Endothelial cell of umbilical vein (primary cell): ENCODE results near the gene ERI2. TPM values are rescaled to one million over a fixed set of nuclear protein-coding genes. Genes with fewer than 3 reads are reported as not detected.
A peak's percentile ranks its signal among the peaks of the same experiment; 100 is the strongest.

Experiments used
- BruUV-seq: library from RNA; stranded (reverse); fragments of 400-500 nt; replicated peaks from 2 replicates; lab custom pipeline; 2021; lab: Mats Ljungman, UMichigan
- CTCF ChIA-PET: fragments of 300-600, 350-600 bp; sonication (Branson Sonifier 250); formaldehyde crosslinking; loops from one replicate; lab custom pipeline; 2021; ENCODE audit warnings: antibody characterized with exemption, inconsistent platforms; lab: Charles Lee
- POLR2A ChIA-PET: fragments of 300-600, 350-600 bp; sonication (Branson Sonifier 250); formaldehyde crosslinking; loops from one replicate; lab custom pipeline; 2021; ENCODE audit warnings: antibody characterized with exemption, inconsistent platforms; lab: Charles Lee
- DNase-seq: peaks from one replicate; pipeline ENCODE4 v3.0.0-alpha.2; 2011; ENCODE audit warnings: low read depth, low spot score
- FAIRE-seq: peaks from 2 replicates; lab custom pipeline; 2011; peaks lifted over from hg19 to GRCh38; lab: Jason Lieb, UNC
- H2AFZ ChIP-seq: 2 replicates; pipeline ENCODE4 v1.6.0; 2012; ENCODE audit warnings: low read depth, low read length, control low read depth, inconsistent platforms
- H3K27ac ChIP-seq: 2 replicates; pipeline ENCODE4 v1.5.1; 2011; ENCODE audit warnings: low read depth, mild to moderate bottlenecking, control low read depth, low read length, moderate library complexity; ENCODE audit not compliant: insufficient read depth
- H3K27me3 ChIP-seq, 2 experiments: 2 replicates each; pipeline versions ENCODE4 v1.6.0 to v1.6.1; 2011; ENCODE audit warnings: low read length in 2 of 2, mixed read lengths in 1 of 2; ENCODE audit not compliant: control insufficient read depth in 2 of 2, insufficient read depth in 2 of 2
- H3K36me3 ChIP-seq, 2 experiments: 2 replicates in 1 of 2; 3 replicates in 1 of 2; pipeline ENCODE4 v1.5.1; 2011; ENCODE audit warnings: low read length in 2 of 2, mild to moderate bottlenecking in 1 of 2, moderate library complexity in 1 of 2; ENCODE audit not compliant: control insufficient read depth in 2 of 2, insufficient read depth in 2 of 2; ENCODE audit errors: extremely low read depth in 1 of 2
- H3K4me1 ChIP-seq: 3 replicates; pipeline ENCODE4 v1.5.1; 2011; ENCODE audit warnings: mild to moderate bottlenecking, low read length; ENCODE audit not compliant: control insufficient read depth, insufficient read depth; ENCODE audit errors: extremely low read depth
- H3K4me2 ChIP-seq: 2 replicates; pipeline ENCODE4 v1.6.1; 2011; ENCODE audit warnings: low read length, control low read depth, mixed read lengths; ENCODE audit not compliant: insufficient read depth
- H3K4me3 ChIP-seq, 3 experiments: fragments of 200-600 bp in 1 of 3; sonication (generic), shearing (Covaris generic) in 1 of 3; replicated peaks in 1 of 3; 2 replicates each; pipeline ENCODE4 v1.5.1; 2011 to 2016; ENCODE audit warnings: control low read depth in 3 of 3, low read length in 3 of 3, mild to moderate bottlenecking in 2 of 3, inconsistent platforms in 1 of 3, low read depth in 1 of 3, moderate library complexity in 1 of 3; ENCODE audit not compliant: insufficient read depth in 1 of 3
- H3K79me2 ChIP-seq: 2 replicates; pipeline ENCODE4 v1.6.0; 2012; ENCODE audit warnings: low read length, inconsistent platforms; ENCODE audit not compliant: control insufficient read depth, insufficient read depth
- H3K9ac ChIP-seq: replicated peaks from 2 replicates; pipeline ENCODE3; 2011; ENCODE audit warnings: low read length, control low read depth; ENCODE audit not compliant: insufficient read depth; ENCODE audit errors: extremely low read depth
- H3K9me1 ChIP-seq: replicated peaks from 3 replicates; pipeline ENCODE4 v1.6.0; 2011; ENCODE audit warnings: mild to moderate bottlenecking, low read length; ENCODE audit not compliant: control insufficient read depth, insufficient read depth; ENCODE audit errors: extremely low read depth
- H3K9me3 ChIP-seq: replicated peaks from 2 replicates; pipeline ENCODE4 v1.5.1; 2012; ENCODE audit warnings: low read length, inconsistent platforms; ENCODE audit not compliant: control insufficient read depth, insufficient read depth
- H4K20me1 ChIP-seq: replicated peaks from 2 replicates; pipeline ENCODE3; 2011; ENCODE audit warnings: mild to moderate bottlenecking, low read length; ENCODE audit not compliant: control insufficient read depth, insufficient read depth; ENCODE audit errors: extremely low read depth
- CTCF ChIP-seq, 2 donors: IDR thresholded peaks; 1 replicate in 1 of 2; 2 replicates in 1 of 2; pipeline ENCODE4 v1.5.1; 2011; ENCODE audit warnings: low read length in 2 of 2, mild to moderate bottlenecking in 2 of 2, moderate library complexity in 2 of 2, control low read depth in 1 of 2, inconsistent platforms in 1 of 2, low read depth in 1 of 2; ENCODE audit not compliant: insufficient read depth in 1 of 2; ENCODE audit errors: extremely low read depth in 1 of 2
- FOS ChIP-seq: IDR thresholded peaks from 2 replicates; pipeline ENCODE4 v1.6.1; 2011; ENCODE audit warnings: mild to moderate bottlenecking, low read length, moderate library complexity, borderline replicate concordance; ENCODE audit not compliant: insufficient read depth
- GATA2 ChIP-seq: IDR thresholded peaks from 2 replicates; pipeline ENCODE4 v1.7.0; 2011; ENCODE audit warnings: low read depth, mild to moderate bottlenecking, moderate library complexity, mixed read lengths, low read length; ENCODE audit not compliant: insufficient read length, insufficient read depth
- JUN ChIP-seq: IDR thresholded peaks from 2 replicates; pipeline ENCODE4 v1.6.1; 2011; ENCODE audit warnings: borderline replicate concordance, low read depth; ENCODE audit not compliant: insufficient read length, insufficient read depth
- MAX ChIP-seq: IDR thresholded peaks from 2 replicates; pipeline ENCODE4 v1.6.1; 2011; ENCODE audit not compliant: insufficient read depth, insufficient read length
- MYC ChIP-seq: IDR thresholded peaks from one replicate; pipeline ENCODE4 v1.6.1; 2011; ENCODE audit warnings: mild to moderate bottlenecking, low read depth, low read length
- POLR2A ChIP-seq: IDR thresholded peaks from 2 replicates; pipeline ENCODE4 v1.6.1; 2012; ENCODE audit warnings: low read depth, mild to moderate bottlenecking, control low read depth, low read length
- POLR2AphosphoS5 ChIP-seq: IDR thresholded peaks from 2 replicates; pipeline ENCODE4 v1.6.1; 2012; ENCODE audit warnings: low read depth, mild to moderate bottlenecking, control low read depth, low read length, moderate library complexity; ENCODE audit not compliant: insufficient read depth
- dilution Hi-C: fragments of 300-500 bp; cut with MboI; formaldehyde crosslinking; loops from one replicate; pipeline ENCODE4 v1.15.0; 2019; ENCODE audit warnings: low sequenced_read_pairs; ENCODE audit not compliant: extremely low pct_ligation_motif_present
- intact Hi-C: fragments of 100-400 bp; cut with micrococcal nuclease; formaldehyde crosslinking; loops from one replicate; pipeline ENCODE4 v1.10.0; 2022
- polyA plus RNA-seq, 4 experiments: library from polyadenylated mRNA; depleted of rRNA in 3 of 4; stranded (reverse) in 3 of 4; unstranded in 1 of 4; fragments of >200 nt; gene quantifications; 2 replicates each; pipeline versions ENCODE4 v1.2.1 to v1.2.3, GENCODE V29; 2011 to 2012; ENCODE audit warnings: missing spikeins in 1 of 4
- total RNA-seq: library from RNA; stranded (reverse); gene quantifications from 2 replicates; pipeline ENCODE4 v1.2.3, GENCODE V29; 2021

ERI2 gene
- total and polyA plus RNA-seq, 2 donors (not counting 3 experiments of a cell fraction or from before 2014, with no cell fraction given): 6.6 to 8.9 TPM

DNA sequence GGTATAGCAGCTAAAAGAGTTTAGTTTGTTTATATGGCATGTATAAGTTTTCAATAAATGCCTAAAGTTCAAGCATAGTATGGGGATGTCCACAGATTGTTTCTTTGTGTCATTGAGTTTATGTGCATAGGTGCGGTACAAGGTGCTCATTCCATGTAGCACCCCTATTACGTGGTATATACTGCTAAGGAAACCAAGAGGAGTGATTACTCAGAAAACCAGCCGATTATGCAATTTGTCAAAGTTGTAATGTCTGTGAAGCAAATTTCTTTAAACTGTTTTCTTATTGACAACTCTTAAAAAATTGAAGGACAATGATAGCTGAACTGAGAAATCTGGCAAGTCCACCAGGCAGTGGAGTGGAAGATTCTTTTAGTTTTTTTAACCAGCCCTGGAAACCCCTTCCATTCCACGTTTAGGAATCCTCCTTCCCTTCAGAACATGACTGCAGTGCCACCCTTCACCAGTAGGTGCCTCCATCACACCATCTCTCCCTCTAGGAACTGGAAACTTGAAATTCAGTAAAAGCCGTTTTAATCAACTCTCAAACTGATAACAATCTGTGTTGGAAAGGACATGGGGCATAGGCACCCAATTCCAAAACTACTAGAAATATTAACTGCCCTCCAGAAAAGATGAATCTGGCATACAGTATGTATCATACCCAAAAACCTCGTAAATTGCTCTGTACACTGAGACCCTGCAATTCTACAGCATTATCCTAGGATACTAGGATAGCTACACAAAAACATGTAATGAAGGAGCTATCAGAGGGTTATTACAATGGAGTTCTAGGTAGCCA lies 43.5 kb upstream of the ERI2 start:
- intact Hi-C loops (loop anchor here (1.0 to 5.0 kb wide), 10 partner anchors 51 to 451 kb away; partner anchors contain the start of genes CRYM, DCUN1D3 and LYRM1), dilution Hi-C loops (no loop called here)
- Histone ChIP-seq H3K4me3 (no peak overlapping the region), H3K27me3 (no peaks in the 10 kb centered on the region), H3K27ac (no peak overlapping the region), H3K9me1 (no peaks in the 10 kb centered on the region), H3K9me3 (no peaks in the 10 kb centered on the region), H3K36me3 (peaks cover 0 to 6% of the 10 kb centered on the region in 2 experiments), H2AFZ (no peak overlapping the region), H3K79me2 (no peaks in the 10 kb centered on the region), H4K20me1 (no peaks in the 10 kb centered on the region), H3K9ac (no peak overlapping the region), H3K4me2 (no peak overlapping the region), H3K4me1 (peaks cover 42% of the 10 kb centered on the region)
- CTCF ChIA-PET: interaction anchor here (0.5 to 3.8 kb wide), 43 partner anchors 15 to 451 kb away, joined by 3 to 73 read pairs (median 4); partner anchors contain the start of genes DCUN1D3, ERI2, LDAF1 and LYRM1
- TF ChIP-seq POLR2A (peak; percentile 3), FOS (no peak), CTCF (IDR thresholded peaks at IDR 0.05; ENCODE audit: extremely low read depth in 1 of 2, insufficient read depth in 1 of 2, low read depth in 1 of 2, low read length in 2 of 2) (peak; percentile 88 to 96), GATA2 (peak; percentile 94), JUN (no peak), MAX (no peak), POLR2AphosphoS5 (no peak), MYC (no peak)
- POLR2A ChIA-PET: interaction anchor here (0.6 to 2.6 kb wide), 2 partner anchors 50 to 205 kb away, joined by 3 to 15 read pairs; partner anchors contain the start of genes DCUN1D3 and LYRM1
- FAIRE-seq: peak; percentile 93
- peak; percentile 81 for DNase-seq
- BruUV-seq: no TSS peak
